ENCODE data around the gene PRRG3. TPM values are rescaled to one million over a fixed set of nuclear protein-coding genes. Genes with fewer than 3 reads are reported as not detected.

The PRRG3 gene
- total and polyA plus RNA-seq, 2 donors (not counting 1 experiment from before 2014, with no cell fraction given): not detected

GRCh38 chrX:151702026-151702714, 6.9 kb downstream of the PRRG3 start:
- Mint-ChIP-seq H3K4me1 (no peaks in the 10 kb centered on the region), H3K9me3 (ENCODE audit: insufficient read depth) (no peaks in the 10 kb centered on the region), H3K4me3 (no peak overlapping the region), H3K27me3 (no peaks in the 10 kb centered on the region), H3K27ac (no peak overlapping the region)
- H3K27me3 ChIP-seq (replicated peaks in 1 of 4; ENCODE audit: control extremely low read depth in 1 of 4, control insufficient read depth in 3 of 4, insufficient read depth in 4 of 4, low read length in 3 of 4): no peaks in the 10 kb centered on the region
- no peak for TF ChIP-seq EZH2 (IDR thresholded peaks at IDR 0.05; ENCODE audit: borderline replicate concordance, insufficient read depth, low read depth, low read length, poor library complexity, severe bottlenecking)
- no peak for TF ChIP-seq CTCF (IDR thresholded peaks at IDR 0.05)
- ChIA-PET POLR2A (no interaction called here), CTCF (no interaction called here)
- H3K4me3 ChIP-seq (ENCODE audit: control extremely low read depth in 1 of 5, extremely low read depth in 1 of 5, insufficient read depth in 1 of 5, low read depth in 2 of 5, low read length in 4 of 5): no peak overlapping the region
- 56% methylated on average over 1 of the region's 9 CpGs for WGBS (ENCODE audit: insufficient coverage)
- no peak overlapping the region for H3K9ac ChIP-seq (ENCODE audit: low read length)
- intact Hi-C loops (cut with micrococcal nuclease): no loop called here
- no peaks in the 10 kb centered on the region for H3K36me3 ChIP-seq (replicated peaks in 1 of 2; ENCODE audit: control extremely low read depth in 1 of 2, control insufficient read depth in 1 of 2, extremely low read depth in 1 of 2, insufficient read depth in 2 of 2, low read length in 1 of 2)
- no peaks in the 10 kb centered on the region for H4K20me1 ChIP-seq (ENCODE audit: control insufficient read depth, insufficient read depth, low read length, poor library complexity, severe bottlenecking)
- no peaks in the 10 kb centered on the region for H3K4me1 ChIP-seq (ENCODE audit: control insufficient read depth in 2 of 2, insufficient read depth in 2 of 2, low read length in 2 of 2)
- H2AFZ ChIP-seq (ENCODE audit: insufficient read depth, low read depth, low read length, poor library complexity, severe bottlenecking): no peak overlapping the region
- no peaks in the 10 kb centered on the region for H3K9me3 ChIP-seq (ENCODE audit: control extremely low read depth in 1 of 3, control insufficient read depth in 2 of 3, insufficient read depth in 1 of 3, low read length in 2 of 3)
- no peak overlapping the region for H3K27ac ChIP-seq (ENCODE audit: low read length in 2 of 2)
- no peak for DNase-seq
- H3K4me2 ChIP-seq (replicated peaks; ENCODE audit: low read depth, low read length, poor library complexity, severe bottlenecking): no peak overlapping the region
- no peak for ATAC-seq (ENCODE audit: low read depth)
- no peaks in the 10 kb centered on the region for H3K79me2 ChIP-seq (ENCODE audit: control insufficient read depth, insufficient read depth, low read length)

GRCh38 chrX:151702741-151703340, 7.6 kb downstream of the PRRG3 start:
- no peak overlapping the region for H3K4me2 ChIP-seq (replicated peaks; ENCODE audit: low read depth, low read length, poor library complexity, severe bottlenecking)
- Mint-ChIP-seq H3K9me3 (ENCODE audit: insufficient read depth) (no peaks in the 10 kb centered on the region), H3K4me3 (no peak overlapping the region), H3K27ac (no peak overlapping the region), H3K4me1 (no peaks in the 10 kb centered on the region), H3K27me3 (no peaks in the 10 kb centered on the region)
- H3K4me3 ChIP-seq (ENCODE audit: control extremely low read depth in 1 of 5, extremely low read depth in 1 of 5, insufficient read depth in 1 of 5, low read depth in 2 of 5, low read length in 4 of 5): no peak overlapping the region
- H3K79me2 ChIP-seq (ENCODE audit: control insufficient read depth, insufficient read depth, low read length): no peaks in the 10 kb centered on the region
- no peaks in the 10 kb centered on the region for H3K36me3 ChIP-seq (replicated peaks in 1 of 2; ENCODE audit: control extremely low read depth in 1 of 2, control insufficient read depth in 1 of 2, extremely low read depth in 1 of 2, insufficient read depth in 2 of 2, low read length in 1 of 2)
- H3K27ac ChIP-seq (ENCODE audit: low read length in 2 of 2): no peak overlapping the region
- intact Hi-C loops (cut with micrococcal nuclease): no loop called here
- CTCF ChIA-PET: no interaction called here
- H3K27me3 ChIP-seq (replicated peaks in 1 of 4; ENCODE audit: control extremely low read depth in 1 of 4, control insufficient read depth in 3 of 4, insufficient read depth in 4 of 4, low read length in 3 of 4): no peaks in the 10 kb centered on the region
- H3K4me1 ChIP-seq (ENCODE audit: control insufficient read depth in 2 of 2, insufficient read depth in 2 of 2, low read length in 2 of 2): no peaks in the 10 kb centered on the region
- no peak overlapping the region for H2AFZ ChIP-seq (ENCODE audit: insufficient read depth, low read depth, low read length, poor library complexity, severe bottlenecking)
- TF ChIP-seq EZH2 (IDR thresholded peaks at IDR 0.05; ENCODE audit: borderline replicate concordance, insufficient read depth, low read depth, low read length, poor library complexity, severe bottlenecking) (no peak), CTCF (IDR thresholded peaks at IDR 0.05) (no peak)
- ATAC-seq (ENCODE audit: low read depth) (no peak), DNase-seq (no peak)
- H3K9ac ChIP-seq (ENCODE audit: low read length): no peak overlapping the region
- no peaks in the 10 kb centered on the region for H4K20me1 ChIP-seq (ENCODE audit: control insufficient read depth, insufficient read depth, low read length, poor library complexity, severe bottlenecking)
- WGBS (ENCODE audit: insufficient coverage): 86% methylated on average over 3 of the region's 7 CpGs
- H3K9me3 ChIP-seq (ENCODE audit: control extremely low read depth in 1 of 3, control insufficient read depth in 2 of 3, insufficient read depth in 1 of 3, low read length in 2 of 3): no peaks in the 10 kb centered on the region
- POLR2A ChIA-PET: no interaction called here

All from B cell (primary cell).